ENCODE measurements around the gene UCP2. TPM values are rescaled to one million over a fixed set of nuclear protein-coding genes. Genes with fewer than 3 reads are reported as not detected.

The UCP2 gene
- total RNA-seq, 2 experiments from 2014 or later = 199 to 288 TPM

GRCh38 chr11:74017631-74018030 is 35.0 kb upstream of the UCP2 start:
- H3K4me1 Mint-ChIP-seq = peaks cover 29% of the 10 kb centered on the region
- H3K9me3 Mint-ChIP-seq (ENCODE audit: low read depth) = no peaks in the 10 kb centered on the region
- peaks cover 22% of the 10 kb centered on the region for H3K36me3 Mint-ChIP-seq
- CTCF ChIA-PET = interaction anchor here (1.0 to 1.4 kb wide), 2 partner anchors 14 to 53 kb away, joined by 3 read pairs; no protein-coding TSS in a partner anchor
- DNase-seq = no peak
- H3K4me3 Mint-ChIP-seq = no peak overlapping the region
- H3K27me3 Mint-ChIP-seq = no peaks in the 10 kb centered on the region
- H3K27ac Mint-ChIP-seq = no peak overlapping the region
- no peak for ATAC-seq

DNA sequence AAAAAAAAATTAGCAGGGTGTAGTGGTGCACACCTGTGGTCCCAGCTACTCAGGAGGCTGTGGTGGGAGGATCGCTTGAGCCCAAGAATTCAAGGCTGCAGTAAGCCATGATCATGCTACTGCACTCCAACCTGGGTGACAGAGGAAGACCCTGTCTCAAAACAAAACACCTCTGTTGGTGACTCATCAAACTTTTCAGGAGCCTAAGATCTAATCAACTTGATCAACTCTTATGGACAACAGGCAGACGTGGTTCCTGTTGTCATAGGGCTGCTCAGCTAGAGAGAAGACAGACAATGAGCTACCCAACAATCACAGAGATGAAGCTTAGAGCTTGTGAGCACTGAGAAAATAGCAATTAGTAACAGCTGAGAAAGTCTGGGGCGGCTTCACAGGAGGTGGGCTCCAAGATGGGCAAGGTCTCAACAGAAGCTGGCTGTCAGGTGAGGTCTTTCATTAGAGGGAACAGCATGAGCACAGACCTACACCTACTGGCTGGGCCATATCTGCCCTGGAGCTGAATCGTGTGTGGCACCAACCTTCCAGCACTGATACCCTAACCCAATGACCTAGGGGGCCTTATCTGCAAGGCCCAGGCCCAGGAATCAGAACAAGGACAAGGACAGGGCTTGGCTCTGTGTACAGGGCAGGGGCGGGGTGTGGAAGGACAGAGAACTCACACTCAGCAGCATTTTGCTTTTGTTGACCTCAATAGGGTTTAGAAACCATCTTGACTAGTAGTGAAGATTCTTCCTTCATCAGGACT is 33.5 kb upstream of the UCP2 start:
- CTCF ChIA-PET = interaction anchor here (1.6 kb wide), 1 partner anchor 32 kb away, joined by 4 read pairs; no protein-coding TSS in a partner anchor
- no peaks in the 10 kb centered on the region for H3K27me3 Mint-ChIP-seq
- no peak overlapping the region for H3K27ac Mint-ChIP-seq
- ATAC-seq = no peak
- no peaks in the 10 kb centered on the region for H3K9me3 Mint-ChIP-seq (ENCODE audit: low read depth)
- peaks cover 44% of the 10 kb centered on the region for H3K4me1 Mint-ChIP-seq
- DNase-seq = no peak
- peaks cover 29% of the 10 kb centered on the region for H3K36me3 Mint-ChIP-seq
- no peak overlapping the region for H3K4me3 Mint-ChIP-seq

DNA sequence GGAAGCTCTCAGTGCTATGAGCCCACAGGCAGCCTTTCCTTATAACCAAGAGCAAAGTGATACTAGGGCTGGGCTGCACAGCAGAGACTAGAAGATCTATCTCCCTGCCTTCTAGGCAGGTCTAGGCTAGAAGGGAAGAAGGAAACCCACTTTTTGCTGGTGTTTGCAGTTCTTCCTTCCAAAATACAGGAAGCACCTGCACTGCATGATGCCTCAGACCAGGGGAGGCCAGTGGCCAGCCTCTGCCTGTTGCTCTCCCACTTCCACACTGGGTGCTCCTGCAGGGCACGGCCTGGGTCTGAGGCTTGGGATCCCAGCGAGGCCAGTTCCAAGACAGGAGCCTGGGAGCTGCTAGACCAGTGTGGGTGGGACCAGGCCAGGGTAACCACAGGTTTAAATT is 32.2 kb upstream of the UCP2 start:
- Mint-ChIP-seq H3K4me3 (no peak overlapping the region), H3K27ac (peak overlapping the region; percentile 4), H3K4me1 (peaks cover 56% of the 10 kb centered on the region), H3K27me3 (no peaks in the 10 kb centered on the region), H3K36me3 (peaks cover 26% of the 10 kb centered on the region), H3K9me3 (ENCODE audit: low read depth) (no peaks in the 10 kb centered on the region)
- CTCF ChIA-PET = interaction anchor here (1.1 kb wide), 1 partner anchor 67 kb away, joined by 3 read pairs; no protein-coding TSS in a partner anchor
- no peak for ATAC-seq
- no peak for DNase-seq

- H3K27me3 Mint-ChIP-seq = no peaks in the 10 kb centered on the region
- H3K27ac Mint-ChIP-seq = no peak overlapping the region
- H3K4me3 Mint-ChIP-seq = no peak overlapping the region
- peaks cover 26% of the 10 kb centered on the region for H3K36me3 Mint-ChIP-seq
- ATAC-seq (no peak), DNase-seq (no peak)
- CTCF ChIA-PET = interaction anchor here (1.2 kb wide), 1 partner anchor 39 kb away, joined by 3 read pairs; no protein-coding TSS in a partner anchor
- peaks cover 65% of the 10 kb centered on the region for H3K4me1 Mint-ChIP-seq
- no peaks in the 10 kb centered on the region for H3K9me3 Mint-ChIP-seq (ENCODE audit: low read depth)
Observed at GRCh38 chr11:74013141-74013540, 30.5 kb upstream of the UCP2 start.

DNA sequence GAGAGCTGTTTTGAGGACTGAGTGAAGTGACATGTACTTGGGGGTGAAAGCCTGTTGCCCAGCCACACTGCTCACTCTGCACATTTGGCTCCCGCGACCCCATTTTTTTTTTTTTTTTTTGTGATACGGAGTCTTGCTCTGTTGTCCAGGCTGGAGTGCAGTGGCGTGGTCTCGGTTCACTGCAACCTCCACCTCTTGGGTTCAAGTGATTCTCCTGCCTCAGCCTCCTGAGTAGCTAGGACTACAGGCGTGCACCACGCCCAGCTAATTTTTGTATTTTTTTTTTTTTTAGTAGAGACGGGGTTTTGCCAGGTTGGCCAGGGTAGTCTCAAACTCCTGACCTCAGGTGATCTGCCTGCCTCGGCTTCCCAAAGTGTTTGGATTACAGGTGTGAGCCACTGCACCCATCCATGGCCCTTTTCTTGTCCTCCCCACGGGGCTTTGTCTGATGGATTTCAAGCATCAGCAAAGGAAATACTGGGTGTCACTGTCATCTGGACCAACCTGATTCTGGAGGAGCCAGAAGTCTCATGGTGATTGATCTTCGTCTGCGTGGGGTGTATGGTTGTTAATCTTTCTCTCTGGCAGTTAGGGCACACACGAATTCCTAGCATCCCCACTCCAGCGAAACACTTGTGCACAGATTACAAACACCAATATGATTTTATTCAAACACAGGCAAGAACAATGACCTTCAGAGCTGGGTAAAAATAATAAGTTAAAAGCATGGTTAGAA is 29.6 kb upstream of the UCP2 start:
- DNase-seq (no peak), ATAC-seq (no peak)
- Mint-ChIP-seq H3K9me3 (ENCODE audit: low read depth) (no peaks in the 10 kb centered on the region), H3K36me3 (peaks cover 24% of the 10 kb centered on the region), H3K27ac (peak overlapping the region; percentile 82), H3K27me3 (no peaks in the 10 kb centered on the region), H3K4me3 (no peak overlapping the region), H3K4me1 (peaks cover 68% of the 10 kb centered on the region)
- CTCF ChIA-PET = interaction anchor here (0.7 to 1.6 kb wide), 4 partner anchors 9 to 44 kb away, joined by 3 to 5 read pairs (median 4); no protein-coding TSS in a partner anchor

GRCh38 chr11:74011360-74012073 is 28.9 kb upstream of the UCP2 start:
- CTCF ChIA-PET = interaction anchor here (1.0 to 1.6 kb wide), 3 partner anchors 8 to 32 kb away, joined by 3 to 5 read pairs (median 4); no protein-coding TSS in a partner anchor
- peaks cover 16% of the 10 kb centered on the region for H3K36me3 Mint-ChIP-seq
- H3K27me3 Mint-ChIP-seq = no peaks in the 10 kb centered on the region
- H3K27ac Mint-ChIP-seq = peak overlapping the region; percentile 82
- H3K4me1 Mint-ChIP-seq = peaks cover 65% of the 10 kb centered on the region
- peak; percentile 74 for ATAC-seq
- no peak overlapping the region for H3K4me3 Mint-ChIP-seq
- H3K9me3 Mint-ChIP-seq (ENCODE audit: low read depth) = no peaks in the 10 kb centered on the region
- DNase-seq = peak; percentile 70

- H3K4me3 Mint-ChIP-seq = no peak overlapping the region
- no peaks in the 10 kb centered on the region for H3K9me3 Mint-ChIP-seq (ENCODE audit: low read depth)
Observed at GRCh38 chr11:74010306-74011300, 28.0 kb upstream of the UCP2 start.

GRCh38 chr11:74009675-74010305 is 27.1 kb upstream of the UCP2 start:
- peak overlapping the region; percentile 3 for H3K27ac Mint-ChIP-seq
- peaks cover 66% of the 10 kb centered on the region for H3K4me1 Mint-ChIP-seq
- no peak for ATAC-seq
- no peak for DNase-seq
- no peaks in the 10 kb centered on the region for H3K9me3 Mint-ChIP-seq (ENCODE audit: low read depth)
- CTCF ChIA-PET = interaction anchor here (0.8 to 1.1 kb wide), 2 partner anchors 8 to 11 kb away, joined by 3 read pairs; no protein-coding TSS in a partner anchor
- no peaks in the 10 kb centered on the region for H3K27me3 Mint-ChIP-seq
- peaks cover 11% of the 10 kb centered on the region for H3K36me3 Mint-ChIP-seq
- no peak overlapping the region for H3K4me3 Mint-ChIP-seq

More at GRCh38 chr11:74010306-74011300, 28.0 kb upstream of the UCP2 start:
- DNase-seq (no peak), ATAC-seq (no peak)
- CTCF ChIA-PET = interaction anchor here (0.8 to 1.6 kb wide), 3 partner anchors 9 to 16 kb away, joined by 3 read pairs; no protein-coding TSS in a partner anchor
- Mint-ChIP-seq H3K27me3 (no peaks in the 10 kb centered on the region), H3K36me3 (peaks cover 11% of the 10 kb centered on the region), H3K27ac (peak overlapping the region; percentile 82), H3K4me1 (peaks cover 66% of the 10 kb centered on the region)

GRCh38 chr11:74009230-74009547 is 26.5 kb upstream of the UCP2 start:
- Mint-ChIP-seq H3K9me3 (ENCODE audit: low read depth) (no peaks in the 10 kb centered on the region), H3K27me3 (no peaks in the 10 kb centered on the region), H3K36me3 (peaks cover 11% of the 10 kb centered on the region), H3K27ac (peak overlapping the region; percentile 53), H3K4me3 (no peak overlapping the region), H3K4me1 (peaks cover 68% of the 10 kb centered on the region)
- no peak for DNase-seq
- no peak for ATAC-seq
- CTCF ChIA-PET = interaction anchor here (1.4 kb wide), 1 partner anchor 11 kb away, joined by 4 read pairs; no protein-coding TSS in a partner anchor

- Mint-ChIP-seq H3K36me3 (peaks cover 14% of the 10 kb centered on the region), H3K9me3 (ENCODE audit: low read depth) (no peaks in the 10 kb centered on the region), H3K27ac (peak within 1 kb of the TSS; percentile 53), H3K4me3 (no peak within 1 kb of the TSS), H3K27me3 (no peaks in the 10 kb centered on the region), H3K4me1 (peaks cover 70% of the 10 kb centered on the region)
- ATAC-seq (no peak), DNase-seq (no peak)
- CTCF ChIA-PET = interaction anchor here (0.5 to 1.4 kb wide), 2 partner anchors 12 to 100 kb away, joined by 3 to 4 read pairs; no protein-coding TSS in a partner anchor
Observed at GRCh38 chr11:74008373-74009229, 26.0 kb upstream of the UCP2 start, which contains the start of gene UCP3. Gene UCP3 (minus strand): TSS chr11:74009085. CDS start chr11:74007042, 2,043 bp downstream.
